Endodermal cell (in vitro differentiated cells): ENCODE results near the gene RAC3. TPM values are rescaled to one million over a fixed set of nuclear protein-coding genes. Genes with fewer than 3 reads are reported as not detected.

Experiments
- DNase-seq: peaks from one replicate; pipeline ENCODE4 v3.0.0-alpha.2; 2017
- H3K27ac ChIP-seq: 2 replicates; pipeline ENCODE4 v1.5.1; 2013; ENCODE audit warnings: mild to moderate bottlenecking, low read depth, low read length, moderate library complexity
- H3K27me3 ChIP-seq: 2 replicates; pipeline ENCODE4 v1.6.1; 2013; ENCODE audit warnings: mild to moderate bottlenecking, low read length, moderate library complexity; ENCODE audit not compliant: insufficient read depth, control insufficient read depth, poor library complexity, severe bottlenecking
- H3K36me3 ChIP-seq: 2 replicates; pipeline ENCODE4 v1.7.0; 2013; ENCODE audit warnings: mild to moderate bottlenecking, low read length, moderate library complexity; ENCODE audit not compliant: control insufficient read depth, insufficient read depth
- H3K4me1 ChIP-seq: one replicate; pipeline ENCODE4 v1.7.0; 2013; ENCODE audit warnings: low read length; ENCODE audit not compliant: control insufficient read depth, insufficient read depth
- H3K4me3 ChIP-seq: 2 replicates; pipeline ENCODE4 v1.5.1; 2013; ENCODE audit warnings: mild to moderate bottlenecking, low read length, moderate library complexity
- H3K9ac ChIP-seq: 2 replicates; pipeline ENCODE4 v1.6.1; 2013; ENCODE audit warnings: mild to moderate bottlenecking, low read length, moderate library complexity; ENCODE audit not compliant: poor library complexity, severe bottlenecking; ENCODE audit errors: extremely low read depth
- H3K9me3 ChIP-seq: 2 replicates; pipeline ENCODE4 v1.6.1; 2013; ENCODE audit warnings: mild to moderate bottlenecking, low read length, moderate library complexity; ENCODE audit not compliant: control insufficient read depth
- H3K27ac Mint-ChIP-seq: 2 replicates; pipeline ENCODE4 v1.8.0; 2020; ENCODE audit warnings: mixed read lengths
- H3K27me3 Mint-ChIP-seq: 2 replicates; pipeline ENCODE4 v1.8.0; 2021; ENCODE audit warnings: mild to moderate bottlenecking, mixed read lengths; ENCODE audit not compliant: insufficient read depth
- H3K36me3 Mint-ChIP-seq: 2 replicates; pipeline ENCODE4 v1.8.0; 2020; ENCODE audit warnings: low read depth, mixed read lengths
- H3K4me1 Mint-ChIP-seq: 2 replicates; pipeline ENCODE4 v1.8.0; 2020; ENCODE audit warnings: mixed read lengths
- H3K4me3 Mint-ChIP-seq: 2 replicates; pipeline ENCODE4 v1.8.0; 2020; ENCODE audit warnings: mild to moderate bottlenecking, moderate library complexity, mixed read lengths
- H3K9me3 Mint-ChIP-seq: 2 replicates; pipeline ENCODE4 v1.8.0; 2020; ENCODE audit warnings: mild to moderate bottlenecking, mixed read lengths
- WGBS, 2 experiments: methylation state at CpG; one replicate each; pipeline versions ENCODE4 v1.1.5 to v1.1.7; 2013; ENCODE audit warnings: missing lambda C conversion rate in 2 of 2, mixed read lengths in 1 of 2; ENCODE audit not compliant: insufficient coverage in 1 of 2, insufficient read length in 1 of 2; 5-methylcytosine and 5-hydroxymethylcytosine counted together
- total RNA-seq, 2 donors: library from RNA; stranded (reverse); fragmentation: NEBNext Ultra II Directional in 1 of 2; extraction: Animal tissue kit (Norgen Biotek cat#: 25700) in 1 of 2; gene quantifications; 2 replicates in 1 of 2; 3 replicates in 1 of 2; pipeline ENCODE4 v1.2.1, GENCODE V29; 2021
- TF ChIP-seq, protein P1 (sequence below): fragments of 200-600 bp; sonication (generic); conservative IDR thresholded peaks from 2 replicates; pipeline ENCODE4 v1.5.0; 2021; ENCODE audit warnings: antibody characterized with exemption, mild to moderate bottlenecking

The RAC3 gene
- total RNA-seq, 2 donors from 2014 or later, result 45.7 to 53.9 TPM

DNA sequence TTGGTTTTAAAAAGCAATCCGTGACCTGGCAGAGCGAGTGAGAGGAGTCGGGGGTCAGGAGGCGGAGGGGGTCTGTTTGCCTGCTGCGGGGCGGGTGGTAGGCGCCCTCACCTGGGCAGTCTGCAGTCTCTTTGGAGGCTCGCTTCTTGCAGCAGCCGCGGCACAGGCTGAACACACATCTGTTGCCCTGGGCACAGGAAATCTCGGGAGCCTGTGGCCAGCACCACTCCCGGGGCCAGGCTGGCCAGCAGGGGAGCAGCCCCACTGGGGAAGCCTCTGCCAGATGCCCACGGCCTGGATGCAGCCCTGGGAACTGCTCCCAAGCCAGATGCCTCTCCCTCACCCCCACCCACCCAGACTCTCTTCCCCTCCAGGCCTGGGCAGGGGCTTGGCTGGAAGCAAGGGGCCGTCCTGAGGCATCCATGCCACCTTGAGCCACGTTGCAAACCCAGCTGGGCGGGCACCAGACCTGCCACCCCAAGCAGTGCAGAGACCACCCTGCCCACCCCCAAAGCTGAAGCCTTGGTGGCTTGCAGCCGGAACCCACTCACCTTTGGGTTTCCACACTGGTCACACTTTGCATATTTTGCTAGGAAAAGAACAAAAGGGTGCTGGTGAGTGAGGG, 26.9 kb downstream of the RAC3 start:
- Mint-ChIP-seq H3K9me3 (no peaks in the 10 kb centered on the region), H3K4me1 (no peaks in the 10 kb centered on the region), H3K27me3 (no peaks in the 10 kb centered on the region), H3K27ac (no peak overlapping the region), H3K36me3 (peaks cover 16% of the 10 kb centered on the region), H3K4me3 (no peak overlapping the region)
- H3K9me3 ChIP-seq, result no peaks in the 10 kb centered on the region
- no peak overlapping the region for H3K27ac ChIP-seq
- H3K27me3 ChIP-seq, result no peaks in the 10 kb centered on the region
- 88 to 93% methylated on average over 13 to 17 of the region's 17 CpGs for WGBS, 2 experiments
- no peaks in the 10 kb centered on the region for H3K4me1 ChIP-seq
- no peak for DNase-seq
- peaks cover 40% of the 10 kb centered on the region for H3K36me3 ChIP-seq
- TF ChIP-seq, protein P1, sequence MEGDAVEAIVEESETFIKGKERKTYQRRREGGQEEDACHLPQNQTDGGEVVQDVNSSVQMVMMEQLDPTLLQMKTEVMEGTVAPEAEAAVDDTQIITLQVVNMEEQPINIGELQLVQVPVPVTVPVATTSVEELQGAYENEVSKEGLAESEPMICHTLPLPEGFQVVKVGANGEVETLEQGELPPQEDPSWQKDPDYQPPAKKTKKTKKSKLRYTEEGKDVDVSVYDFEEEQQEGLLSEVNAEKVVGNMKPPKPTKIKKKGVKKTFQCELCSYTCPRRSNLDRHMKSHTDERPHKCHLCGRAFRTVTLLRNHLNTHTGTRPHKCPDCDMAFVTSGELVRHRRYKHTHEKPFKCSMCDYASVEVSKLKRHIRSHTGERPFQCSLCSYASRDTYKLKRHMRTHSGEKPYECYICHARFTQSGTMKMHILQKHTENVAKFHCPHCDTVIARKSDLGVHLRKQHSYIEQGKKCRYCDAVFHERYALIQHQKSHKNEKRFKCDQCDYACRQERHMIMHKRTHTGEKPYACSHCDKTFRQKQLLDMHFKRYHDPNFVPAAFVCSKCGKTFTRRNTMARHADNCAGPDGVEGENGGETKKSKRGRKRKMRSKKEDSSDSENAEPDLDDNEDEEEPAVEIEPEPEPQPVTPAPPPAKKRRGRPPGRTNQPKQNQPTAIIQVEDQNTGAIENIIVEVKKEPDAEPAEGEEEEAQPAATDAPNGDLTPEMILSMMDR, result no peak
- H3K4me3 ChIP-seq, result no peak overlapping the region
- no peak overlapping the region for H3K9ac ChIP-seq

DNA sequence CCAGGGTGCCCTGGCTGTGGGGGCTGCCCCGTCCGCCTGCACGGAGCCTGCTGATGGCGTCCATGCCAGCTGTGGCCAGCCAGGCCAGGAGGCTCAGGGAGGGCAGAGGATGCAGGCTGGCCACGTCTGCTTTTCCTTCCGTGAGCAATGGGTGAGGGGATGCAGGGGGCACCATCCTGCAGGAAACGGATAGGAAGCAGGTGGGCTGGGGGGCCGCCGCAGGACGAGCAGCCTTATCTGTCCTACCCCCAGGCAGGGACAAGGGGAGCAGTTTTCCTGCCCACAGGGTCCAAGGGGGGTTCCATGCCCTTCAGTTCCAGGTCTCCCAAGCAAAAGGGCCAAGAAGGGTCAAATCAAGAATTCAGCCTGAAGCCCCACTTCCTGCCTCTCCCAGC, 27.4 kb downstream of the RAC3 start:
- 95 to 97% methylated on average over 6 to 10 of the region's 10 CpGs for WGBS, 2 experiments
- Mint-ChIP-seq H3K9me3 (no peaks in the 10 kb centered on the region), H3K4me3 (no peak overlapping the region), H3K27me3 (no peaks in the 10 kb centered on the region), H3K27ac (no peak overlapping the region), H3K4me1 (no peaks in the 10 kb centered on the region), H3K36me3 (peaks cover 16% of the 10 kb centered on the region)
- H3K4me3 ChIP-seq, result no peak overlapping the region
- TF ChIP-seq, protein P1, result no peak
- no peaks in the 10 kb centered on the region for H3K27me3 ChIP-seq
- no peak overlapping the region for H3K27ac ChIP-seq
- peaks cover 37% of the 10 kb centered on the region for H3K36me3 ChIP-seq
- H3K4me1 ChIP-seq, result no peaks in the 10 kb centered on the region
- no peaks in the 10 kb centered on the region for H3K9me3 ChIP-seq
- H3K9ac ChIP-seq, result no peak overlapping the region
- no peak for DNase-seq

DNA sequence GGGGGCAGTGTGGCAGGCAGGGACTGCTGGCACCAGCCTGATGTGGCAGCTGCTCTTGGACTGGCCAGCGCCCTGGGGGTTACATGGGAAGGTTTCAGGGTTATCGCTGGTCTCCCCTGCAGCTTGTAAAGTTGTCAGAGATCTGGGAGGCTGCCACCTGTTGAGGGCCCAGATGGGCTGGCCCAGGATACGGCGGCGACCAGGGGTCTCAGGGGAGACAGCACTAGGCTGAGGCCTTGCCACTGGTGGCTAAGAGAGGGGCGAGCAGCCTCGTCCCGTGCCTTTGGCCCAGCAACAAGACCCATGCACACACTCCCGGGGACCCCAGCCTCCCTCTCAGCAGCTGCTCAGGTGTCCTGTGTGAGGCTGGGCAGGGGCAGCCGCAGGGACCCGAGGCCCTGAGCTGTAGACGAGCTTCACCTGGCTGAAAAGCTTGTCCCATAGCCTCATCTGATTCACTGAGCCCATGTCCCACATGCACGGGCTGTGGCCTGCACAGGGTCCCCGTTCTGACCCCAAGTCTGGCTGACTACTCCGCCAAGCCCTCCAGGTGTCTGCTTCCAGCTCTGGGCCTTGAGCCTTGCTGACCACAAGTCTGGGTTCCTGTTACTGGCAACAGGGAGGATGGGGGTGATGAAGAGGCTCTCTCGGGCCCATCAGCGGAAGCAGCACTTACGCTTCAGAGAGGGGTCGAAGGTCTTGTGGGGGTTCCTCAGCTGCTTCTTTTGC, 28.0 kb downstream of the RAC3 start:
- Mint-ChIP-seq H3K4me3 (no peak overlapping the region), H3K27me3 (no peaks in the 10 kb centered on the region), H3K36me3 (peaks cover 16% of the 10 kb centered on the region), H3K27ac (no peak overlapping the region), H3K9me3 (no peaks in the 10 kb centered on the region), H3K4me1 (no peaks in the 10 kb centered on the region)
- H3K27ac ChIP-seq, result no peak overlapping the region
- H3K4me3 ChIP-seq, result no peak overlapping the region
- H3K27me3 ChIP-seq, result no peaks in the 10 kb centered on the region
- no peak overlapping the region for H3K9ac ChIP-seq
- H3K4me1 ChIP-seq, result peaks cover 3% of the 10 kb centered on the region
- no peak for DNase-seq
- peaks cover 38% of the 10 kb centered on the region for H3K36me3 ChIP-seq
- TF ChIP-seq, protein P1, result no peak
- H3K9me3 ChIP-seq, result no peaks in the 10 kb centered on the region
- WGBS, 2 experiments, result 93 to 95% methylated on average over 16 to 19 of the region's 19 CpGs
